ENCODE measurements around the gene RELN.

DNA sequence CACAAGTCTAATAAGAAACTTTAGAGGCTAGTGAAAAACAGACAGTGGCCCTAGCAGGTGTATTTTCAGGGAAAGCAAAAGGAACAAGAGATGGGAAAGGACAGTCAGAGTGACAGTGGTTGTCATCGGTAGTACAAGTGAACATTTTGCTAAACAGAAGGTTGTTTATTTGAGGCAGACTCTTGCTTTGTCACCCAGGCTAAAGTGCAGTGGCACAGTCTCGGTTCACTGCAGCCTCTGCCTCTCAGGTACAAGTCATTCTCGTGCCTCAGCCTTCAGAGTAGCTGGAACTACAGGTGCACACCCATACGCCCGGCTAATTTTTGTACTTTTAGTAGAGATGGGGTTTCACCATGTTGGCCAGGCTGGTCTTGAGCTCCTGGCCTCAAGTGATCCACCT lies 195.8 kb downstream of the RELN start:
- TF ChIP-seq ZFP30 (CRISPR knock-in tag; IDR thresholded peaks at IDR 0.05) (no peak), ZFP3 (CRISPR knock-in tag; IDR thresholded peaks at IDR 0.05) (no peak), TCF4 (CRISPR knock-in tag; IDR thresholded peaks at IDR 0.05; ENCODE audit: borderline replicate concordance) (no peak)
- TF ChIP-seq, protein P1, sequence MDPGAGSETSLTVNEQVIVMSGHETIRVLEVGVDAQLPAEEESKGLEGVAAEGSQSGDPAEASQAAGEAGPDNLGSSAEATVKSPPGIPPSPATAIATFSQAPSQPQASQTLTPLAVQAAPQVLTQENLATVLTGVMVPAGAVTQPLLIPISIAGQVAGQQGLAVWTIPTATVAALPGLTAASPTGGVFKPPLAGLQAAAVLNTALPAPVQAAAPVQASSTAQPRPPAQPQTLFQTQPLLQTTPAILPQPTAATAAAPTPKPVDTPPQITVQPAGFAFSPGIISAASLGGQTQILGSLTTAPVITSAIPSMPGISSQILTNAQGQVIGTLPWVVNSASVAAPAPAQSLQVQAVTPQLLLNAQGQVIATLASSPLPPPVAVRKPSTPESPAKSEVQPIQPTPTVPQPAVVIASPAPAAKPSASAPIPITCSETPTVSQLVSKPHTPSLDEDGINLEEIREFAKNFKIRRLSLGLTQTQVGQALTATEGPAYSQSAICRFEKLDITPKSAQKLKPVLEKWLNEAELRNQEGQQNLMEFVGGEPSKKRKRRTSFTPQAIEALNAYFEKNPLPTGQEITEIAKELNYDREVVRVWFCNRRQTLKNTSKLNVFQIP (CRISPR knock-in tag; IDR thresholded peaks at IDR 0.05; ENCODE audit: borderline replicate concordance, low read depth): no peak

All from SK-N-SH treated with all-trans-retinoic acid at 6 μM for 48 hours (cell line).